Measurements from ENCODE around the gene TBC1D22A.

- TF ChIP-seq CTCF (IDR thresholded peaks at IDR 0.05) (no peak), POLR2A (IDR thresholded peaks at IDR 0.05) (no peak), EP300 (IDR thresholded peaks at IDR 0.05; ENCODE audit: low read depth) (no peak)
Observed at GRCh38 chr22:47218671-47219070, 456.2 kb downstream of the TBC1D22A start.

All from transverse colon (tissue), 3 donors.